GM18868 (cell line): ENCODE measurements around the gene TMEM40.
"Not testable (repeated sequence)": the region's sequence is repeated elsewhere in the genome, so short reads cannot be mapped to it uniquely, and the experiment has no call there.

Source experiments
- ATAC-seq: cut with Tn5 transposase; IDR thresholded peaks from one replicate; pipeline ENCODE4 v1.9.1; 2021; ENCODE audit warnings: mild to moderate bottlenecking, moderate library complexity; ENCODE audit not compliant: unreplicated experiment

The TMEM40 gene

DNA sequence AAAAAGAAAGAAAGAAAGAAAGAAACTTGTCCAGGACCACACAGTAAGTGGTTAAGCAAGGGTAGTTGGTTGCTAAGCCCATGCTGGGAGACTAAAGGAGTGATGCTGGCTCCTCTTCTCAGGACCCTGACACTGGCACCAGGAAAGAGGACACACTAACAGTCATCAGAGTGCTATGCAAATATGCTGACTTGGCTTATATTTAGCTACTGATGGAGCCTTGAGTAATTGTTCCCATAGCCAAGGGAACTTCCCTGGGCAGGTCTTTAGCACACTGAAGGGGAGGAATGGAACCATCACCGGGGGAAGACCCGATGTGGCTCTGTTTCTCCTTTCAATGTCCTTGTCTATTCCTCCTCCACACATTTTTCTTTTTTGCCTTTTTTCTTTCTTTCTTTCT is 6.2 kb downstream of the TMEM40 start:
- peak; percentile 39 for ATAC-seq

DNA sequence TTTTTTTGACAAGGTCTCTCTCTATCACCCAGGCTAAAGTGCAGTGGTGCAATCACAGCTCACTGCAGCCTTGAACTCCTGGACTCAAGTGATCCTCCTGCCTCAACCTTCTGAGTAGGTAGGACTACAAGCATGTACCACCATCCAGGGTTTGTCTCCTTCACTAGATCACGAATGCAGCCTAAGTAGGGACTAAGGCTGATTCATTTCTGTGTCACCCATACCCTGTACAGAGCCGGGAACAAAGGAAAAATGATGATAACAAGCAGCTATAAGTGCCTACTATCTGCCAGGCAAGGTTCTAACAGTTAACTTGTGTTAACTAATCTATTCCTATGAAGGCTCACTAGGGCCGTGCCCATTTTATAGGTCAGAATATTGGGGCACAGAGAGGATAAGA is 7.0 kb downstream of the TMEM40 start:
- ATAC-seq: no peak

GRCh38 chr3:12751571-12751970 is 7.5 kb downstream of the TMEM40 start:
- ATAC-seq: no peak

GRCh38 chr3:12750658-12751071 is 8.4 kb downstream of the TMEM40 start:
- ATAC-seq: peak; percentile 59

GRCh38 chr3:12750223-12750622 is 8.8 kb downstream of the TMEM40 start:
- peak; percentile 23 for ATAC-seq

DNA sequence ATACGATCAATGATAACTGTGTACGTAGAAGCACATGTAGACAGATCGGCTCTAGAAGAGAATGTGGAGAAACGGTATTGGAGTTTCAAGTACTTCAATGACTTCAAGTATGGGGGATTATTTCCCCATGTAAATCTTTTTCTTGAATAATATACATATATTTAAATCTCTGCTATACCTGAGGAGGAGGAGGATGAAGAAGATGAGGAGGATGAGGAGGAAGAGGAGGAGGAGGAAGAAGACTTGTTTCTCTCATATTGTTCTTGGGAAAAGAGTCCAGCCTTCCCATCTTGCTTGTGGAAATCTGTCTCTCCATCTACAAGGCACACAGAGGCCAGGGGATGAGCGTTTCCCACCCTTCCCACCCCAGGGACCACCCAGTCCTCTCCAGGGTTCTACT is 10.6 kb downstream of the TMEM40 start:
- no peak for ATAC-seq

DNA sequence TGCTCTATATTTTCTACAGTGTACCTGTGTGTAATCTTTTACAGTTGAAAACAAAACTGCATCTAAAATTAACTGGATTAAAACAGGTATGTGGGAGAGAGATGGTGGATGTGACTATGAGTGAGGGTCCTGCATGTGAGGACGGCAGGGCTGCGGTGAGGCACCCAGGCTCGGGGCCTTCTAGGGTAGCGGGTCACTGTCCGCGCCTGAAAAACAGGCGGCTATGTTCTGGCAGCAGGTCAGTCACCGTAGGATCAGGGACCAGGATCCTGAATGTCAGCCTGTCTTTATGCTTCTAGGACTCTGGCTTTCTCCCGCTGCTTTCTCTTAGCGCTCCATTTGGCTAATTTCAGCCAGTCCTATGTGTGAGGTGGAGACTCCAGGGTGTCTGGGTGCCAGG is 12.6 kb downstream of the TMEM40 start:
- ATAC-seq: no peak

DNA sequence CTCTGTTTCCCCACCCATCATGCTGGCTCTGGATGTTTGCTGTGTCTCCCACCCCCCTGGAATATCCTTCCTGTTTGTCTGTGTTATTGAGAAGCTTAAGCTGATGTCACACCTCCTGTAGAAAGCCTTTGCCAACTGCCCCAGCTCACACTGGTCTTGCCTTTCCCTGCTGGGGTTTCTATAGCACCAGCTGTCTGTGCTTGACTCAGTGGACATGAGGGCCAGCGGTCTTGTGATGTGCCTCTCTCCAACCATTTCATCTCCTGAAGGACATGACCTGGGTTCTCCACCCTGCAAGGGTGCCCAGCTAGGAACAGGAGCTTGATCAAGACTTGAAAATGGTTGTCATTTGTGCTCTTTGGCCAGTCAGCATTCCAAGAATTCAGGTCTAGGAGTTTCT is 14.7 kb downstream of the TMEM40 start:
- no peak for ATAC-seq

- ATAC-seq: no peak
These were observed 15.5 kb downstream of the TMEM40 start for GRCh38 chr3:12743583-12743982.

DNA sequence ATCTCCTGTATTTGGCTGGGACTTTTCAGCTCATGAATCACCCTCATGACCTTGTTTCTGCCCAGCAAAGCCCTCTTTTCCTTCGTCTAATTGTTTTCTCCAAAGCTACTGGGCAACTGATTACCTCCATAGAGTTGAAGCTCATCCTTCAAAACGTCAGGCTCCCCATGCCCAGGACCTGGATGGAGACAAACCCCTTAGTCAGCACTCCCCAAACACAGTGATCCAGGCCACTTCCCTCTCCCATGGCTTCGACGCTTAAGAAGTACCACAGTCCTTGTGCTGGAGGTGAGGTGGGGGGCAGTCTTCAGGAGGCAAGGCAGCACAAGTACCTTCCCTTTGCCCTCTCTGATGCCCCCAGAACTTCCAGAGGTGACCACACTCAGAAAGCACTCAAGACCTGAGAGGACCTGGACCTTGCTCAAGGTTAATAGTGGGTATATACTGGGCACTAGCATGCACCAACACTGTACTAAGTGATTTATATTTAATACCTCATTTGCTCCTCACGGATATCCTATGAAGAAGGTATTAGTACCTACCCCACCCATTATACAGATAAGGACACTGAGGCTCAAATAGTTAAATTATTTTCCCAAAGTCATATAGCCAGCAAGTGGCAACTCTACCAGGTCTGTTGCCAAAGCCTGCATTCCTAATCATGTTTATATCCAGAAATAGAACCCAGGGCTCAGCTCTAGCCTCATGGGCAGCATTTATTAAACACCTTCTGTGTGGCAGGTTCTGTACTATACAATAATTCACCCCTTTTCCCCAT is 16.5 kb downstream of the TMEM40 start:
- ATAC-seq: no peak

- ATAC-seq: peak; percentile 34
These were observed 17.9 kb downstream of the TMEM40 start for GRCh38 chr3:12741209-12741608.

DNA sequence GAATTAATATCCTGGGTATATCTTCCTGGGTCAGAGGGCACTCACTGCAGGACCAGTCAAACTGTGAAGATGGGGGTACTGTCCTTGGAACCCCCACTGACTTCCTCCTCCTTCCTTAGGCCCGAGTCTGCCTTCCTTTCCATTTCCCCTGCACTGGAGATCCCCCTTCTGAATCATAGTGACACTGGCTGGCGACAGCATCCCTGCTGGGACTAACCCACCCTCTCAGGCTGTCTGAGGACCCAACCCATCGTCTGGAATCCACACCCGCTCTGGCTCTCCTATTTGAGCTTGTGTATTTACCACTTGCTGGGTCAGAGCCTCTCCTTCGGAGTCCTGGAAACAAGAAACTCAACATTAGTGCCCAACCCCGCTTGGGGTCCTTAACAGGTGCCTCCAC is 21.2 kb downstream of the TMEM40 start:
- no peak for ATAC-seq

DNA sequence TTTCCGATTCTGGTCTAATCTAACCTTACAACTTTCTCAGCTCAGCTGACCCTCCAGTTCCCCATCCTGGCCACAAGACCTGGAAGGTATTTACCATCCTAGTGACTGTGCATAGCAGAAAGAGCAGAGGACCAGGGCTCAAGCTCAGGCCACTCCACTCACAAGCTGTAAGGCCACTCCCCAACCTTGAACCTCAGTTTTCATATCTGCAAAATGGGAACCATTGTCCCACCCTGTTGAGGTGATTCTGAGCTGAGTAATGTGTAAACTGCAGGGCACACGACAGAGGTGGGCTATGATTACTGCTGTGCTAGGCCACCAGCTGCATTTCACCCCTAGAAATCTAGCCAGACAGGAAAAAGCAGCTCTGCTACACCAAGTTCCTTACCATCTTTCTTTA is 21.7 kb downstream of the TMEM40 start:
- no peak for ATAC-seq

- no peak for ATAC-seq
These were observed 24.1 kb downstream of the TMEM40 start for GRCh38 chr3:12734960-12735359.

DNA sequence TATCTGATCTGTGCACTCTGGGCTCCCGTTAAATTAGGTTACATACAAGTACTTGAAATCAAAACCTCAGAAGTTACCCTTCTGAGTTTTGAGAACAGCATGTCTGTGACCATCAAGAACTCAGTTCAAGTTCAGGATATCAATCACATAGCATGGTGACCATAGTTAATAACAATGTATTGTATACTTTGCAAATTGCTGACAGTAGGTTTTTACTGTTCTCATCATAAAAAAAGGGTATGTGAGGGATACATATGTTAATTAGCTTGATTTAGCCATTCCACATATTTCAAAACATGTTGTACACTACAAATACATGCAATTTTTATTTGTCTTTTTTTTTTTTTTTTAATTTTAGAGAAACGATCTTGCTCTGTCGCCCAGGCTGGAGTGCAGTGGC is 25.5 kb downstream of the TMEM40 start:
- ATAC-seq: no peak

GRCh38 chr3:12730506-12731242 is 28.4 kb downstream of the TMEM40 start:
- no peak for ATAC-seq

- no peak for ATAC-seq
These were observed 29.9 kb downstream of the TMEM40 start for GRCh38 chr3:12729051-12729651.

- no peak for ATAC-seq
These were observed 31.1 kb downstream of the TMEM40 start for GRCh38 chr3:12727937-12728336.

GRCh38 chr3:12727481-12727880 is 31.6 kb downstream of the TMEM40 start:
- ATAC-seq: no peak

GRCh38 chr3:12725436-12725835 is 33.6 kb downstream of the TMEM40 start:
- ATAC-seq: no peak

GRCh38 chr3:12724794-12725193 is 34.3 kb downstream of the TMEM40 start:
- ATAC-seq: no peak

GRCh38 chr3:12723362-12723761 is 35.7 kb downstream of the TMEM40 start:
- not testable (repeated sequence) for ATAC-seq
